ENCODE data around the gene FERMT3. TPM values are rescaled to one million over a fixed set of nuclear protein-coding genes. Genes with fewer than 3 reads are reported as not detected.

FERMT3 gene
- total and polyA plus RNA-seq, 4 donors: 17.4 to 182 (median 84.5) TPM

- no peak overlapping the region for H3K4me3 ChIP-seq
- 95 to 97% methylated on average over 10 of the region's 10 CpGs for WGBS, 2 donors
- H3K36me3 ChIP-seq (ENCODE audit: control insufficient read depth in 4 of 4, insufficient read depth in 4 of 4, low read length in 4 of 4): peaks cover 2 to 65% (median 14%) of the 10 kb centered on the region in 4 donors
- no peaks in the 10 kb centered on the region for H3K27me3 ChIP-seq (ENCODE audit: control insufficient read depth in 3 of 3, insufficient read depth in 3 of 3, low read length in 2 of 3)
- ATAC-seq (ENCODE audit: insufficient read depth, low FRiP score) (no peak), DNase-seq (no peak)
- no peaks in the 10 kb centered on the region for H3K9me3 ChIP-seq (ENCODE audit: control insufficient read depth in 4 of 4, insufficient read depth in 3 of 4, low read length in 3 of 4)
- H3K9ac ChIP-seq (ENCODE audit: insufficient read depth in 1 of 2, low read length in 2 of 2): no peak overlapping the region
- peaks cover 0 to 16% (median 6%) of the 10 kb centered on the region in 5 donors for H3K4me1 ChIP-seq (ENCODE audit: control insufficient read depth in 5 of 5, insufficient read depth in 5 of 5, low read length in 5 of 5)
- no peak overlapping the region for H3K27ac ChIP-seq (ENCODE audit: low read depth in 1 of 2, low read length in 1 of 2)
- no peak for TF ChIP-seq CTCF (IDR thresholded peaks at IDR 0.05; ENCODE audit: control extremely low read depth, extremely low read depth)
These were observed 57.9 kb downstream of the FERMT3 start for GRCh38 chr11:64264371-64264852.

- ATAC-seq (ENCODE audit: insufficient read depth, low FRiP score) (no peak), DNase-seq (no peak)
- Histone ChIP-seq H3K27ac (ENCODE audit: low read depth in 1 of 2, low read length in 1 of 2) (no peak overlapping the region), H3K27me3 (ENCODE audit: control insufficient read depth in 3 of 3, insufficient read depth in 3 of 3, low read length in 2 of 3) (no peaks in the 10 kb centered on the region), H3K9me3 (ENCODE audit: control insufficient read depth in 4 of 4, insufficient read depth in 3 of 4, low read length in 3 of 4) (no peaks in the 10 kb centered on the region), H3K36me3 (ENCODE audit: control insufficient read depth in 4 of 4, insufficient read depth in 4 of 4, low read length in 4 of 4) (peaks cover 2 to 55% (median 11%) of the 10 kb centered on the region in 4 donors), H3K4me1 (ENCODE audit: control insufficient read depth in 5 of 5, insufficient read depth in 5 of 5, low read length in 5 of 5) (peaks cover 0 to 17% (median 6%) of the 10 kb centered on the region in 5 donors), H3K9ac (ENCODE audit: insufficient read depth in 1 of 2, low read length in 2 of 2) (no peak overlapping the region), H3K4me3 (no peak overlapping the region)
- TF ChIP-seq CTCF (IDR thresholded peaks at IDR 0.05; ENCODE audit: control extremely low read depth, extremely low read depth): no peak
- WGBS, 2 donors: 92% methylated on average over 35 of the region's 35 CpGs
These were observed 58.9 kb downstream of the FERMT3 start for GRCh38 chr11:64265176-64266160.

GRCh38 chr11:64266339-64266738 lies 59.8 kb downstream of the FERMT3 start:
- no peak overlapping the region for H3K27ac ChIP-seq (ENCODE audit: low read depth in 1 of 2, low read length in 1 of 2)

More at GRCh38 chr11:64266339-64266738, 59.8 kb downstream of the FERMT3 start:
- 93 to 94% methylated on average over 15 of the region's 15 CpGs for WGBS, 2 donors
- no peaks in the 10 kb centered on the region for H3K9me3 ChIP-seq (ENCODE audit: control insufficient read depth in 4 of 4, insufficient read depth in 3 of 4, low read length in 3 of 4)
- no peak for TF ChIP-seq CTCF (IDR thresholded peaks at IDR 0.05; ENCODE audit: control extremely low read depth, extremely low read depth)
- H3K36me3 ChIP-seq (ENCODE audit: control insufficient read depth in 4 of 4, insufficient read depth in 4 of 4, low read length in 4 of 4): peaks cover 2 to 53% (median 11%) of the 10 kb centered on the region in 4 donors
- no peak overlapping the region for H3K4me3 ChIP-seq
- no peaks in the 10 kb centered on the region for H3K27me3 ChIP-seq (ENCODE audit: control insufficient read depth in 3 of 3, insufficient read depth in 3 of 3, low read length in 2 of 3)
- no peak for ATAC-seq (ENCODE audit: insufficient read depth, low FRiP score)
- DNase-seq: no peak
- H3K4me1 ChIP-seq (ENCODE audit: control insufficient read depth in 5 of 5, insufficient read depth in 5 of 5, low read length in 5 of 5): peaks cover 0 to 17% (median 6%) of the 10 kb centered on the region in 5 donors
- H3K9ac ChIP-seq (ENCODE audit: insufficient read depth in 1 of 2, low read length in 2 of 2): no peak overlapping the region

All from lung (tissue), 12 donors.